ENCODE measurements around the gene CNTNAP2.

Gene CNTNAP2

GRCh38 chr7:148209643-148210190 lies 2093.1 kb downstream of the CNTNAP2 start:
- DNase-seq (ENCODE audit: low read depth): no peak

DNA sequence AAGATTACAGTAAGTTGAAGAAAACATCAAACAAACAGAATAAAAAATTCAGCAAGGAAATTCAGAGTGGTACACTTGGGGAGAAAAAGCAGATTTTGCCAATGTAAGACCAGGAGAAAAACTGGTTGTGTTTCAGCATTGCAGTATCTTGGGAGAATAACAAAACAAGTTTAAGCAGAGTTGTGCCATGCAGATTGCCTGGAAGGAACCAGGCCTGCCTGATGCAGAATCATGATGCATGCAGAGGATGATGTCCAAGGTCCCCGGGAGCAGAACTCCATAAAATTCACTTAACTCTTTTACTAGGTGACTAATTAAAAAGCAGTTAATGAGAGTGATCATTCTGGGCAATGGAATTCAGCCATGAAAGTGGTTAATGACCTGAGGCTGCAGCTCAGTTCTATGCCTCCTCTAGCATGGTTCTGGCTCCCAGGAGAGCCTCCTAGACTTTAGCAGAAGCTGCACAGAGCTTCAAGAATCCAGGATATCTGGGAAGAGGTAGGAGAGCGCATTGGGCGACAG lies 2094.3 kb downstream of the CNTNAP2 start:
- no peak for DNase-seq (ENCODE audit: low read depth)

DNA sequence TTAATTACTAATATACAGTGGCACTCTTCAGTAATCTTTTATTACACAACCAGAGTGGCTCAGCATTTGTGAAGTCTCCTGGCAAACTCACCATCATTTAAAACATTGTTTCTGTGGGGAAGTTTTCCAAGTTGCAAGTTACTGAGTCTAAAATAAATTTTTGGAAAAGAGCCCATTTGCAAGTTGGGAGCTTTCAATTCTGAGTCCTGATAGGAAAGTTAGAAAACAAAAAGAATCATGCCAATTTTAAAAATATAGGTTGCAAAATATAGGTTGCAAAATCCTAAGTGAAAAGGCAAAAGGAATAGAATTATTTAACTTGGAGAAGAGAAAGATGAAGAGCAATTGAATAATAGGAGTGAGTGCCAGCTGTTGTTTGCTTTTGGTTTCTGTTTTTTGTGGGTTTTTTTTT lies 2095.1 kb downstream of the CNTNAP2 start:
- no peak for DNase-seq (ENCODE audit: low read depth)

DNA sequence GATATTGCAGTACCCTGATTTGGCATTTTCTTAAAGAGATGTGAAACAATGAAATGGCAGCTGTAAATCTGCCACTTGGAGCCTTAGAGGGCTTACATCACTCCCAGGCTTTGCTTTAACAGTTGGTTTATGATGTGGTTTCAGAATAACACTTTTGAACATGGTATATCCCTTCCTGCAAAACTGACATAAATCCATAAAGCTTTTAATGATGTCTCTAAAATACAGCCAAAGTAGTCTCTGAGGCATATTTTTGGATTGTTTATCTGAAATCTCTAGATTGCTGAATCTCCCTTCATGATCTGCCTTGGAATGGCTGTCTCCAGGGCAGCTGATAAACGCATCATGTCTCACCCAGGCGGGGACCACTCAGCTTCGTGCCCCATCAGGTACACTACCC lies 2096.1 kb downstream of the CNTNAP2 start:
- no peak for DNase-seq (ENCODE audit: low read depth)

DNA sequence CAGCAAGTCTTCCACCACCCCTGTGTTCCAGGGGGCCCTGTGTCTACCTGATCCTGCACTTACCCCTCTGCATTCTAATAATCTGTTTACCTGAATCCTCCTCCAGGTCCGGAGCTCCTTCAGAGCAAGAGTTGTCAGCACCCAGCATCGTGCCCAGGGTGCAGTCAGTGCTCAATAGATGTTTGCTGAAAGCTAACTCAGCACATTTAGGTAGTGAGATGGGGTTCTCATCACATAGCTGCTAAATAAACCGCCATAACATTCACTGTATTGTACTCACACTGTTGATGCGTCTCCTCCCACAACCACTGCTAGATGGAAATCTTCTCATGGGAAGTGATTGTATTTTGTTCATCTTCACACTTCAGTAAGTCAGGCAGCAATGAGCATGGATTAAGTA lies 2097.5 kb downstream of the CNTNAP2 start:
- DNase-seq (ENCODE audit: low read depth): no peak

GRCh38 chr7:148218603-148219002 lies 2102.0 kb downstream of the CNTNAP2 start:
- DNase-seq (ENCODE audit: low read depth): no peak

DNA sequence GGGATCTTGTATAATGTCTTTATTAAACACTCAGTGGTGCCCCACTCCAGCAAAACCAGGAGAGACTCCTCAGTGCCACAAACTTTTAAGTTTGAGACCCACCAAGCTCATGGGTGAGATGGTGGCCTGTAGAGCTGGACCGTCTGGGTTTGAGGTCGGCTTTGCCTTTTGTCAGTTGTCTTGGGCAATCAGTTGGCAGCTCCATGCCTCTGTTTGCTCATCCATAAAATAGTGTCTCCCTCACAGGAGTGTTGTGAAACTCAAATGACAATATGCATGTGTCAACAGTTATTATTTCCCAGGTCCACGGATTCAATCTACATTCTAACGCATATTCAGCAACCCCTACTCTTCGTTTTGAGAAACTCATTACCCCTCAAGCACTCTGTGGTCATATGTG lies 2106.1 kb downstream of the CNTNAP2 start:
- no peak for DNase-seq (ENCODE audit: low read depth)

GRCh38 chr7:148223160-148223559 lies 2106.6 kb downstream of the CNTNAP2 start:
- DNase-seq (ENCODE audit: low read depth): no peak

DNA sequence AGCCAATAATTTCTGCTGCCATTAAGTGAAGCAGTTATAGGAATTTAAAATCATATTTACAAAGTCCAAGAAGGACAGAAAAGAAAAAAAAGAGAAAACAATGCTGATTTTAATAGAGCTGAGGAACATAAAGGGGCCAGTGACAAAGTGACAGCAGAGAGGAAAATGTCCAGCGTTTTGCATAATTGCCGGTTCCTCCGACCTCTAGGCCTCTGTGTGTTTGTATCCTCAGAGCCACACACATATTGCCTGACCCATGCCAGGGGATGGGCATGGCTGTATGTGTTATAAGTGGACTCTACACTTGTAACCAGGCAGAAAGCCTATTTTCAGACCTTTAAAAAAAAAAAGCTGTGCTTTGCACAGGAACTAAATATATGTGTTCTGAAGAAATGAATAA lies 2107.1 kb downstream of the CNTNAP2 start:
- DNase-seq (ENCODE audit: low read depth): no peak

DNA sequence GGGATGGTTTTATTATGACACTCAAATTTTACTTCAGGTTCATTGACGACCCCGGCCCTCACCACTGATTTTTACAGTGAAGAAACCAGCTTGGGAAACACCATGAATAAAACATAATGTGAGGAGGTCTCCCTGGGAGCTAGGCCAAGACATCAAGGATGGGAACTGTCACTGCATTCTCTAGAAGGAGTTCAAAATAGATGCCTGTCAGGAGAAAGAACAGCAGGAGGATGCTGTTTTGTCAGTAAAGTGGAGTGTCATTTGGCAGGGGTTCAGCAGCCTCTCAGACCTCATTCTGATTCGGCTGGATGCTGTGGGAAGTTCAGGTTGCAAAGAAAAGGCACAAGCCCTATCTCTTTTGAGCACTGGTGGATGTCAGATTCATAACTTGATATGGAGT lies 2113.7 kb downstream of the CNTNAP2 start:
- no peak for DNase-seq (ENCODE audit: low read depth)

DNA sequence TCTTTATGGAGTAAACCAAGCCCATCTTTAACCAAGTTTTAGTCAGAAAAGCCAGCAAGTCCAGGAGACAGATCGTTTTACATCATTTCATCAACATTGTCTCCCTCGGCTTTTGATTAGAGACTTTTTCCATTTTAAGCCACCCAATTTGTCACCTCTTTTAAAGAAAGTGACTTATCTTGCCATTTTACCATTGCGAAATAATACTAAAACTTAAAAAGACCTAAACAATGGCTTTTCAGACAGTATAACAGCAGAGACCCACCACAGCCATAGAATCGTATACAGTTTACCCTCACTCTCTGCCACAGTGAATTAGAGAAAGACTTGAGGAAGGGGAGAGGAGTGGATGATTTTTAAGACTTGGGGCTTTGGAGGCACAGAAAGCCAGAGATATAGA lies 2114.3 kb downstream of the CNTNAP2 start:
- no peak for DNase-seq (ENCODE audit: low read depth)

GRCh38 chr7:148232784-148233183 lies 2116.2 kb downstream of the CNTNAP2 start:
- DNase-seq (ENCODE audit: low read depth): no peak

DNA sequence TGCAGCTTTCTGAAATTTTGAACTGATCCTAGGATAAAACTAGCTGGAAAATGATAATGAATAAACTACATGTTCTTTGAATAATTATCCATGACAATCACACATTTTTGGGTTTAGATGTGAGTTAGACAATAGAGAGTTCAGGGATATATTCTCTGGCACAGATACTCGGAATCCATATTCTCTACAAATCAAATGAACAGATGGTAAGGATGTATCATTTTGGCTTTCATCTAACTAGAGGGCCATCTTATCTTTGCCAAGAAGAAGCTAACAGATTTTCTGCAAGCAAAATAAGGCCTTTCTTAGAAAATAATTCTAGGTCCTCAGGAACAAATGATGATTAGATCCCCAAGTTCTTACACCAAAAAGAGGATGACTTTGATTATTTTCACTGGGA lies 2118.1 kb downstream of the CNTNAP2 start:
- DNase-seq (ENCODE audit: low read depth): no peak

DNA sequence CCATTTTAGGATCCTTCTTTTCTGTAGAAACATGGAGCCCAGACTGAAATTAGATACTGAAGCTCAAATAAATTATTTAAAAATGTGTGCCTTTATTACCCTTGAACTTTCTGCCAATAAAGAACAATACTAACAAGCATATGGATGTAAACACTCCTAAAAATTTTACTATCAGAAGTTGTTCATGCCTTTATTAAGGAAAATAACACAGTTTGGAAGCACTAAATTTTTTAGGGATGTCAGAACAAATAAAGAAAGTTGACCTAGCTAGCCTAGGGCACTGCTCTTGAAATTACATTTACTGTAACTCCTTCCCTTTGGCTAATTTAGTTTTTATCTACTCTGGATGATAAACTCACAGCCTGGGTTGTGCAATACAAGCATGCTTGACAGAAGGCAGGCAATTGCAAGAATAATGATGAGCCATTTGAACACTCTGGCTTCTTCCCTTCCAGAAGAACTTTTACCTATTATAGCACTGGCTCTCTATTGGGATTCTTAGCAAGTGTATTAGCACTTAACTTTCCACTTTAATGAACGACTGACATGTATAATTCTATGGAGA lies 2122.2 kb downstream of the CNTNAP2 start:
- DNase-seq (ENCODE audit: low read depth): no peak

GRCh38 chr7:148241700-148242293 lies 2125.2 kb downstream of the CNTNAP2 start:
- DNase-seq (ENCODE audit: low read depth): no peak

- DNase-seq (ENCODE audit: low read depth): no peak
These were observed 2125.8 kb downstream of the CNTNAP2 start for GRCh38 chr7:148242294-148242821.

- DNase-seq (ENCODE audit: low read depth): no peak
These were observed 2128.8 kb downstream of the CNTNAP2 start for GRCh38 chr7:148245381-148245780.

DNA sequence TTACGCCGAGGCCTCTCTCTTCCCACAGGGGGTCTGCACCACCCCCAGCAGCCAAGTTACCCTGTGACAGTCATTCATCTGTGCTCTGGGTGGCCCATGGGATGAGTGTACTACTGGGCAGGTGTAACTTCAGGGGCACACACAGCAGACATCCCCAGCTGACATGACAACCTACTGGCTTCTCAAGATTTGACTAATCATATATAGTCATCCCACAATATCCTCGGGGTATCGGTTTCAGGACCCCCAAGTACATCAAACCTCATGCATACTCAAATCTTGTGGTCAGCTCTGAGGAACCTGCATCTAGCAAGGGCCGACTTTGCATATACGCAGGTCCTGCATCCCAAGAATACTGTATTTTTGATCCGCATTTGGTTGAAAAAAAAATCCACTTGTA lies 2137.0 kb downstream of the CNTNAP2 start:
- DNase-seq (ENCODE audit: low read depth): no peak

GRCh38 chr7:148255333-148255732 lies 2138.7 kb downstream of the CNTNAP2 start:
- DNase-seq (ENCODE audit: low read depth): no peak

GRCh38 chr7:148256433-148256832 lies 2139.8 kb downstream of the CNTNAP2 start:
- no peak for DNase-seq (ENCODE audit: low read depth)

- DNase-seq (ENCODE audit: low read depth): no peak
These were observed 2144.0 kb downstream of the CNTNAP2 start for GRCh38 chr7:148260599-148260998.

DNA sequence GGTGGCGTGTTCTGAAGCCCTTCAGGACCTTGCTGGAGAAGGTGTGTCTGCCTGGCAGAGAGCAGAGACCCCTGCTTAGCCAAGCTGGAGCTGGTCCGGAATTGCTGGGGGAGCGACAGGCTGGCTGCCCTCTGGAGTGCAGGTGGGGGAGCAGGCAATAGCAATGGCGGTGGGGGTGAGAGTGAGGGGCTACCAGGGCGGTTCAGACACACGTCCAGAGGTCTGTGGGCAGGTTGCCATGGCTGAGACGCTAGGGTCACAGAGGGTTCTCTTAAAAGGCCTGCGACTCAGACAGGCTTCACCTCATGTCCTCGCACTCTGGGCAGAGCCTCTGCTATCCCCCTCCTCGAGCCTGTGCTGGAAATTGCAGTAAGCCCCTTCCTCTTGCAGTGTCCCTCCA lies 2144.9 kb downstream of the CNTNAP2 start:
- no peak for DNase-seq (ENCODE audit: low read depth)

DNA sequence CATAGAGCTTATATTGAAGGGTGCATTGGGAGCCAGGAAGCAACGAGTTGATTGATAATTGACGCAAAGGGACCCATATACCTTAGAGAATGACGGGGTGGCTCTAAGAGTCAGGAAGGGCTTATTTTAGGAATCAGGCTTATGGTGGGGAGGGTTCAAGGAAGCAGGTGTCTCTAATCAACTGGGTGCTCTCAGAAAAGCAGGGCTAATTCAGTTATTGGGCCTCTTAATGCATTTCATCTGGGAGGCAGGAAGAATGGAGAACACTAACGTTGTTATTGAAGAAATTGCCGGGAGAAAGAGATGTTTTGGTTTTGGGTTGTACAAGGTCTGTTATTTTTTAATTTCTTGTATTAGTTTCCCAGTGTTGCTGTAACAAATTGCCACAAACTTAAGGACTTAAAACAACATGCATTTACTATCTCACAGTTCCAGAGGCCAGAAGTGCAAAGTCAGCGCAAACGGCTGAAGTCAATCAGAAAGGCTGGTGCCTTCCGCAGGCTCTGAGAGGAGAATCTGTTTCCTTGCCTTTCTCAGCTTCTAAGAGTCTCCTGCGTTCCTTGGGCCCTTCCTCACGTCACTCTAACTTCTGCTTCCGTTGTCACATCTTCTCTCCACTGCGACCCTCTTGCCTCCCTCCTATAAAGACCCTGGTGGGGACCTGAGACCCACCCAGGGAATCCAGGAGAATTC lies 2145.5 kb downstream of the CNTNAP2 start:
- no peak for DNase-seq (ENCODE audit: low read depth)
